SJSA1 (cell line): ENCODE measurements around the gene ACACB. TPM values are rescaled to one million over a fixed set of nuclear protein-coding genes. Genes with fewer than 3 reads are reported as not detected.

Source experiments
- DNase-seq, 2 experiments: peaks; one replicate each; pipeline ENCODE4 v3.0.0-alpha.2; 2015 to 2020; ENCODE audit warnings: low spot score in 2 of 2, low read depth in 1 of 2
- H3K27ac ChIP-seq: fragments of 250-450 bp; sonication (Bioruptor Pico); 2 replicates; pipeline ENCODE4 v1.5.1; 2020; ENCODE audit warnings: mild to moderate bottlenecking, moderate library complexity
- H3K27me3 ChIP-seq: fragments of 250-450 bp; sonication (Bioruptor Pico); replicated peaks from 2 replicates; pipeline ENCODE4 v1.5.1; 2020; ENCODE audit warnings: mild to moderate bottlenecking, moderate library complexity
- H3K36me3 ChIP-seq: fragments of 250-450 bp; sonication (Bioruptor Pico); 2 replicates; pipeline ENCODE4 v1.5.1; 2020; ENCODE audit warnings: mild to moderate bottlenecking
- H3K4me1 ChIP-seq: fragments of 250-450 bp; sonication (Bioruptor Pico); replicated peaks from 2 replicates; pipeline ENCODE4 v1.6.1; 2021; ENCODE audit warnings: mild to moderate bottlenecking
- H3K4me3 ChIP-seq: fragments of 250-450 bp; sonication (Bioruptor Pico); 2 replicates; pipeline ENCODE4 v1.5.1; 2020; ENCODE audit warnings: mild to moderate bottlenecking
- H3K9me3 ChIP-seq: fragments of 250-450 bp; sonication (Bioruptor Pico); replicated peaks from 2 replicates; pipeline ENCODE4 v1.5.1; 2020; ENCODE audit warnings: mild to moderate bottlenecking
- total RNA-seq: library from RNA; depleted of rRNA; stranded (reverse); fragments of >200 nt; shearing (Covaris generic); gene quantifications from 2 replicates; pipeline ENCODE4 v1.2.3, GENCODE V29; 2014

The ACACB gene
- total RNA-seq, 1 experiment from 2014 or later, result 1.2 TPM

DNA sequence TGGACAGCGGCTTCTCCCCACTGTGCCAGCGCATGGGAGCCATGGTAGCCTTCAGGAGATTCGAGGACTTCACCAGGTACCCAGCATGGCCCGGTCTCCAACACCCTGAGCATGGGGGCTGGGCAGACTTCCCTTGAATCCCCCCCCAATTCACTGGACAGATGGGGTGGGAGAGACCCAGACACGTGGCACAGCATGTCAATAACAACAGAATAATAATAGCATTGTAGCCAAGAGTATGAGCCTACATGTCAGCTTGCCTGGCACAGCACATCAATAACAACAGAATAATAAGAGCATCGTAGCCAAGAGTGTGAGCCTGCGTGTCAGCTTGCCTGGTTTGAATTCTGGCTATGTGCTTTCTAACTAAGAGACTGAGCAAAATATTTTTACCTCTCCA lies 116.3 kb downstream of the ACACB start:
- Histone ChIP-seq H3K4me3 (no peak overlapping the region), H3K27ac (no peak overlapping the region), H3K4me1 (no peaks in the 10 kb centered on the region), H3K9me3 (no peaks in the 10 kb centered on the region), H3K27me3 (no peaks in the 10 kb centered on the region), H3K36me3 (no peaks in the 10 kb centered on the region)
- no peak for DNase-seq

DNA sequence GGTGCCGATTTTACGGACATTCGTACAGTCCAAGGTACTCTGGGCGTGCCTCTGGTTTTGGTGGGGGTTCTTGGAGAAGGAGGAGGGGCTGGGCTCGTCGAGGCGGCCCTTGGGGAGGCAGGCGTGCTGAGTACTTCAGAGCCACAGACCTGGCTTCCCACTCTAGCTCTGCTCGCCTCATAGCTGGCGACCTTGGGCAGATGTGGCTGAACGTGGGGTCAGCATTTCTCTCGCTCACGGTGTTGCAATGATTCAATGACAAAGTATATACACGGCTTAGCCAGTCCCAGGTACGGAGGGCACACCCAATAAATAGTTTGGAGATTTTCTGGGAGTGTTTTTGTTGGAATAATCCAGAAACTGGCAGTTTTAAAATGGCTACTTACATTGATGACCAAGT lies 117.6 kb downstream of the ACACB start:
- no peak for DNase-seq
- H3K9me3 ChIP-seq, result no peaks in the 10 kb centered on the region
- H3K27me3 ChIP-seq, result no peaks in the 10 kb centered on the region
- H3K27ac ChIP-seq, result no peak overlapping the region
- H3K36me3 ChIP-seq, result no peaks in the 10 kb centered on the region
- no peaks in the 10 kb centered on the region for H3K4me1 ChIP-seq
- no peak overlapping the region for H3K4me3 ChIP-seq

DNA sequence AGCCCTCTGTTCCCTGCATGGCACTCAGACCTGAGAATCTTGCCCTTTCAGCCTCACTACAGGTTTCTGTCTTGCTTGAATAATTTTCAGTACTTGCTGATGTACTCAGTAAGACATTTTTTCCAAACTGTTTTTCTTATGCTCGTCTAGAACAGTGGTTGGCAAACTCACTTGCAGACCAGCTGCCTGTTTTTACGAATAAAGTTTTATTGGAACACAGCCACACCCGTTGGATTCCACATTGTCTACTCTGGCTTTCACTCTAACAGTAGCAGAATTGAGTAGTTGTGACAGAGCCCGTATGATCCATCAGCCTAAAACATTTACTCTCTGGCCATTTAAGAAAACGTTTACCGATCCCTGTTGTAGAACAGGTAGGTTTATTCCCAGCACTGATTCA lies 119.9 kb downstream of the ACACB start:
- H3K9me3 ChIP-seq, result no peaks in the 10 kb centered on the region
- no peaks in the 10 kb centered on the region for H3K27me3 ChIP-seq
- no peaks in the 10 kb centered on the region for H3K36me3 ChIP-seq

DNA sequence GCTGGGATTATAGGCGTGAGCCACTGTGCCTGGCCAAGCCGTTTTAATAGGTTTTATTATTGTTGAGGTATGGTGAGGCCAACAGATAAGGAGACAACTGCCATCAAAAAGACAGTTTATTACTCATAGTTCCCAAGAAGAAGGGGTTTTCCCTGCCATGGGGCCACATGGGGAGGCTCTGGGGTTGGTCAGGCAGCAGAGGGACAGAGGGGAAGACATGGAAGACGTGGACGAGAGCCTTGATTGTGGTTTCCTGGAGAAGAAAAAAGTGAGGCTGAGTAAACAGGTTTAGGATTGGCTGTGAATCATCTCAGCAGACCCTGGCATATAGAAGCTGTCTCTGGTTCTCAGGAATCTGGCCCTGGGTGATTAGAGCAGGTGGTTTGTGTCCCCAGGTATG lies 122.8 kb downstream of the ACACB start:
- no peak overlapping the region for H3K27ac ChIP-seq
- DNase-seq, result no peak

More for the DNA sequence above, 119.9 kb downstream of the ACACB start:
- no peak overlapping the region for H3K4me3 ChIP-seq
- DNase-seq, result no peak
- no peaks in the 10 kb centered on the region for H3K4me1 ChIP-seq
- H3K27ac ChIP-seq, result no peak overlapping the region

DNA sequence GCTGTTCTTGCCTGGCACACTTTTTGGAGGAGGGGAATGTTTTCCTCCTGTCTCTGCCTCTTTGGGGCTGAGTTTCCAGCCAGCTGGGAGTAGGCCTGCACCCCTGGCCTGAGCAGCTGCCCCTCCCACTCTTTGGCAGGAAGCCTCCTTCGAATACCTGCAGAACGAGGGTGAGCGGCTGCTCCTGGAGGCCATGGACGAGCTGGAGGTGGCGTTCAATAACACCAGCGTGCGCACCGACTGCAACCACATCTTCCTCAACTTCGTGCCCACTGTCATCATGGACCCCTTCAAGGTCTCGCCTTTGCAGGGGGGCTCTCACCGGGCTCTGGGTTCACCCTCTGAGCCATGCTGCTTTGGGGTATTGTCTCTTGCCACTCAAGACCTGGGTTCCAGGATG lies 123.3 kb downstream of the ACACB start:
- Histone ChIP-seq H3K27me3 (no peaks in the 10 kb centered on the region), H3K27ac (no peak overlapping the region), H3K36me3 (no peaks in the 10 kb centered on the region), H3K4me3 (no peak overlapping the region), H3K9me3 (no peaks in the 10 kb centered on the region), H3K4me1 (no peaks in the 10 kb centered on the region)
- DNase-seq, result no peak

More for the DNA sequence above, 122.8 kb downstream of the ACACB start:
- no peaks in the 10 kb centered on the region for H3K36me3 ChIP-seq
- H3K9me3 ChIP-seq, result no peaks in the 10 kb centered on the region
- H3K27me3 ChIP-seq, result no peaks in the 10 kb centered on the region
- H3K4me3 ChIP-seq, result no peak overlapping the region
- H3K4me1 ChIP-seq, result no peaks in the 10 kb centered on the region

DNA sequence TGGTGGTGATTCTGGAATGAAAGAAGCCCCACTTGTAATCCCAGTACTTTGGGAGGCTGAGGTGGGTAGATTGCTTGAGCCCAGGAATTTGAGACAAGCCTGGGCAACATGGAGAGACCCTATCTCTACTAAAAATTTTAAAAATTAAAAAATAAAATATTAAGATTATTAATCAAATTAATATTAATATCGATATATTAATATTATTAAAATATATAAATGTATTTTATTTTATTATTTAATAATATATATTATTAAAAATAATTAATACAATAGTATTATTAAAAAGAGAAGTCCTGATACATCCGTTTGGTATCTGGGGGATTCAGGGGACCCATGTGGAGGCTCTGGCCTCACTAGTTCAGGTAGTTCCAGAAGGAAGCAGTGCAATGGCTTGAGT lies 124.0 kb downstream of the ACACB start:
- no peaks in the 10 kb centered on the region for H3K9me3 ChIP-seq
- no peak overlapping the region for H3K4me3 ChIP-seq
- DNase-seq, result no peak
- H3K36me3 ChIP-seq, result no peaks in the 10 kb centered on the region
- no peaks in the 10 kb centered on the region for H3K4me1 ChIP-seq
- H3K27me3 ChIP-seq, result no peaks in the 10 kb centered on the region
- no peak overlapping the region for H3K27ac ChIP-seq

DNA sequence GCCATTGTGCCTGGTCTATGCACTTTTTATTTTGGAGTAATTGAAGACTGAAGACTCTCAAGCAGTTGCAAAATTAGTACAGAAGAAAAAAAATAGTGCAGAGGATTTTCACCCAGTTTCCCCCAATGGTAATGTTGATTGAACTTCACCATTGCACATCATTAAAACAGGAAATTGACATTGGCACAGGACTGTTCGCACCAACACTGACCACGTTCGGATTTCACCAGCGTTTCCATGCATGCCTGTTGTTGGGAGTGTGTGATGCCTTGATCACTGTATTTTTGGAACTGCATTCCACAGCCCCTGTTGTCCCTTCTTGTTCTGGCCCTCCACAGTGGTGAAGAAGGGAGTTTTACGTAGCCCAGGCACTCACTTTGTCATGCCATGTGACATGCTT lies 125.5 kb downstream of the ACACB start:
- Histone ChIP-seq H3K27me3 (no peaks in the 10 kb centered on the region), H3K4me1 (no peaks in the 10 kb centered on the region), H3K36me3 (no peaks in the 10 kb centered on the region), H3K4me3 (no peak overlapping the region), H3K27ac (no peak overlapping the region), H3K9me3 (no peaks in the 10 kb centered on the region)
- no peak for DNase-seq

DNA sequence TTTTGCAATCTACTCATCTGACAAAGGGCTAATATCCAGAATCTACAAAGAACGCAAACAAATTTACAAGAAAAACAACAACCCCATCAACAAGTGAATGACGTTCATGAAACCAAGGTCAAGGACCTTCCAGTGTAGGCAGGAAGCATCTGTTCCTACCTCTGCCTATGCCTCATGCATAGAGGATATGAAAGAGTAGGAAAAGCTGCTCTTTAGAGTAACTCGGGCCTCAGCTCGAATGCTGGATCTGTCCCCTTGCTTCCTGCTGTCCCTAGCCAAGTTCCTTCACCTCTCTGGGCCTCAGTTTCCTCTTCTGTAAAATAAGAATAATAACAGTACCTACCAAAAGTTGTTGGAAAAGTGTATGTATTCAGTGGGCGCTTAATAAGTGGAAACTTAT lies 127.7 kb downstream of the ACACB start:
- no peaks in the 10 kb centered on the region for H3K9me3 ChIP-seq
- H3K27me3 ChIP-seq, result no peaks in the 10 kb centered on the region
- DNase-seq, result no peak
- no peaks in the 10 kb centered on the region for H3K36me3 ChIP-seq
- no peak overlapping the region for H3K27ac ChIP-seq
- H3K4me1 ChIP-seq, result no peaks in the 10 kb centered on the region
- H3K4me3 ChIP-seq, result no peak overlapping the region

DNA sequence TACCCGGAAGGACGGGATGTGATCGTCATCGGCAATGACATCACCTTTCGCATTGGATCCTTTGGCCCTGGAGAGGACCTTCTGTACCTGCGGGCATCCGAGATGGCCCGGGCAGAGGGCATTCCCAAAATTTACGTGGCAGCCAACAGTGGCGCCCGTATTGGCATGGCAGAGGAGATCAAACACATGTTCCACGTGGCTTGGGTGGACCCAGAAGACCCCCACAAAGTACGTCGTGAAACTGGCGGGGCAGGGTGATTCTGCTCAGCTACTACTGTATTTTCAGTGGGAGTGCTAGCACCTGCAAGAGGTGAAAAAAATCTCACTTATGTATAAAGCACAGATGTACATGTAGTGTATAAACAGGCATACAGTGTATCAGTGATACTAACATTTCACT lies 129.8 kb downstream of the ACACB start:
- Histone ChIP-seq H3K9me3 (no peaks in the 10 kb centered on the region), H3K27me3 (no peaks in the 10 kb centered on the region)
- no peak for DNase-seq

DNA sequence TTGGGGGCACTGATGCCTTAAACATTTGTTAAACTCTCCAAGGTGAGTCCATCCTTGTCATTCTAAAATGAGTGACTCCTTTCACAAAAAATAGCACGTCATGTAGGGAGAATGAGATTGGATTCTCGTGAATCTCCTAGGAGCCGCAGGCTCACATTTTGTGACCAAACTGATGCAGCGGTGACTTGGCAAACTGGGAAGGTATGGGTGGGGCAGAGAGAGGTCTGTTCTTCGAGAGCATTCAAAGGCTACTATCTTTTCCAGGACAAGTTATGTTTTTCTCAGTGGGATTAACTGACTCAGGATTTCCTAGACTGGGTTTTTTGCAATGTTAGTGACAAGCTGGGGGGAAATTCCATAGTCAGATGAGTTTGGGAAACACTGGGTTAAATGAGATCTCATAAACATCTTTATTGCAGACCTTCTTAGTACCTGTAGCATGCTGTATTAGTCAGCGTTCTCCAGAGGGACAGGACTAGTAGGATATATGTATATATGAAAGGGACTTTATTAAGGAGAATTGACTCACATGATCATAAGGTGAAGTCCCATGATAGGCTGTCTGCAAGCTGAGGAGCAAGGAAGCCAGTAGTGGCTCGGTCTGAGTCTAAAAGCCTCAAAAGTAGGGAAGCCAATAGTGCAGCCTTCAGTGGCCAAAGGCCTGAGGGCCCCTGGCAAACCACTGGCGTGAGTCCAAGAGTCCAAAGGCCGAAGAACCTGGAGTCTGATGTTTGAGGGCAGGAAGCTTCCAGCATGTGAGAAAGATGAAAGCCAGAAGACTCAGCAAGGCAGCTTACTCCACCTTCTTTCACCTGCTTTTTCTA lies 131.7 kb downstream of the ACACB start:
- Histone ChIP-seq H3K4me1 (no peaks in the 10 kb centered on the region), H3K36me3 (no peaks in the 10 kb centered on the region), H3K27ac (no peak overlapping the region), H3K9me3 (no peaks in the 10 kb centered on the region), H3K4me3 (no peak overlapping the region), H3K27me3 (no peaks in the 10 kb centered on the region)
- DNase-seq, result no peak

More for the DNA sequence above, 129.8 kb downstream of the ACACB start:
- Histone ChIP-seq H3K27ac (no peak overlapping the region), H3K36me3 (no peaks in the 10 kb centered on the region), H3K4me1 (no peaks in the 10 kb centered on the region), H3K4me3 (no peak overlapping the region)

DNA sequence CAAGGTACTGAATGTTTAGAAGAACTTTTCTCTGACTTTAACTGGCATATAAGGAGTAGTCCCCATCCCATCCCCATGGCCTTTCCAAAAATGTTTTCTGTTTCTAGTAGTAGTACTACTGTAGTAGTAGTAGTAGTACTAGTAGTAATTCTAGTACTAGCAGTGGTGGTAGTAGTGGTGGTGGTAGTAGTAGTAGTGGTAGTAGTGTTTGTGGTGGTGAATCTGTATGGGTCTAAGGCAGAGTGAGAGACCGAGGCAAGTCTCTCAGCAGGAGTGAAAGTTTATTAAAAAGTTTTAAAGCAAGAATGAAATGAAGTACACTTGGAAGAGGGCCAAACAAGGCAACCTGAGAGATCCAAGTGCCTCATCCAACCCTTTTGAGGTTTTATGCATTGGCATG lies 134.1 kb downstream of the ACACB start:
- H3K36me3 ChIP-seq, result no peaks in the 10 kb centered on the region
- H3K9me3 ChIP-seq, result no peaks in the 10 kb centered on the region
- no peaks in the 10 kb centered on the region for H3K4me1 ChIP-seq
- H3K4me3 ChIP-seq, result no peak overlapping the region
- H3K27ac ChIP-seq, result no peak overlapping the region
- H3K27me3 ChIP-seq, result no peaks in the 10 kb centered on the region
- no peak for DNase-seq

DNA sequence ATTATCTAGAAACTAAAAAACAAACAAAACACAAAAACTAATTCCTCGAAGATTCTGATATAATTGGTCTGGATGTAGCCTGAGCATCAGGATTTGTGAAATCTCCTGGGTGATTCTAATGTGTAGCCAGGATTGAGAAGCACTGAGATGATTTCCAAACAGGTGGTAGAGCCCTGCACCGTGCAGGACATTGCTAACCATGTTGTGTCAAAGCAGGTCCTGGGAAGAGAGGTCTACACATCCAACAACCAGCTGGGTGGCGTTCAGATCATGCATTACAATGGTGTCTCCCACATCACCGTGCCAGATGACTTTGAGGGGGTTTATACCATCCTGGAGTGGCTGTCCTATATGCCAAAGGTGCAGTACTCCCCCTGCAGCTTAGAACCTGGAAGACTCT lies 136.4 kb downstream of the ACACB start:
- Histone ChIP-seq H3K27me3 (no peaks in the 10 kb centered on the region), H3K9me3 (no peaks in the 10 kb centered on the region), H3K4me3 (no peak overlapping the region), H3K27ac (no peak overlapping the region), H3K4me1 (no peaks in the 10 kb centered on the region), H3K36me3 (no peaks in the 10 kb centered on the region)
- DNase-seq, result no peak

DNA sequence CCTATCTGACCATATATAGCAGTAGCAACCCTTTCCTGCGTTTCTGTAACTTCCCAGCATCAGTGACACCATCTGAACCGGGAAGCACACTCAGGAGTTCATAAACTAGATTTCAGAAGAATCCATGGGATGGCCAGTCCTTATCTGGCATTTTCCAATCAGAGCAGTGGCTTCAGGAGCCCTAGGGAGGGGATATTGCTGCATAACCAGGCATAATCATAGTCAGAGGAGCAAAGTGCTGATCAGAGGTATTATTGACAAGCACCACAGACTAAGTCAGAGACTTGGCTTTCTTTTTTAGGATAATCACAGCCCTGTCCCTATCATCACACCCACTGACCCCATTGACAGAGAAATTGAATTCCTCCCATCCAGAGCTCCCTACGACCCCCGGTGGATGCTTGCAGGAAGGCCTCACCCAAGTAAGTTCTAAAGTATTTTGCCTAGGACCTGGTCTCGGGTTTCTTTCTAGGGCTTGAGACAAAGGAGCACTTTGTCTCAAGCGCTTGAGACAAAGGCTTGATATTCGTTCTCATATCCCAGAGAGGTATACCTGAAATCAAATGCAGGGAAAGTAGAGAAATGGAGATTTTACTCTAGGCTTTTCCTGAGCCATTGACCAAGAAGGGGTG lies 137.6 kb downstream of the ACACB start:
- no peak overlapping the region for H3K4me3 ChIP-seq
- no peaks in the 10 kb centered on the region for H3K4me1 ChIP-seq
- no peak for DNase-seq
- no peaks in the 10 kb centered on the region for H3K36me3 ChIP-seq
- H3K9me3 ChIP-seq, result no peaks in the 10 kb centered on the region
- H3K27ac ChIP-seq, result no peak overlapping the region
- no peaks in the 10 kb centered on the region for H3K27me3 ChIP-seq

DNA sequence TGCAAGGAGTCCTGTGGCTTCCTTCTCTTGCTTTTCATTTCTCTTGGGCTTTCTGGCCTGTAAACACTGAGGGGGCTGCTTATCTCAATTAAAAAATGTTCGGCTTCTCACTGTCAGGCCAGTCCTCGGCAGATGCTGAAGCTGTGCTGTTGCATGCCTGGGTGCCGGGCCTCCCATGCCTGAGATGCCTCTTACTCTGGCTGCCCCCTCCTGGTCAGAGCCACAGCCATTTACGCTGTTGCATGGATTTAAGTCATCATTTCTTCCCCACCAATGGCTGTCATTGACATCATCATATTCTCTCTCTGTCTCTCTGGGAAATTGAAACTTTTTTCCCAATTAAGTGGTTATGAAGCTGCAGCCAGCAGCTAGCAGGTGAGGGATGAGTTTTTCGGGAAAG lies 139.0 kb downstream of the ACACB start:
- no peaks in the 10 kb centered on the region for H3K36me3 ChIP-seq
- DNase-seq, result no peak
- H3K4me3 ChIP-seq, result no peak overlapping the region
- H3K9me3 ChIP-seq, result no peaks in the 10 kb centered on the region
- H3K4me1 ChIP-seq, result no peaks in the 10 kb centered on the region
- H3K27ac ChIP-seq, result no peak overlapping the region
- H3K27me3 ChIP-seq, result no peaks in the 10 kb centered on the region
